Caco-2 (cell line): ENCODE results near the gene TMEM183A. TPM values are rescaled to one million over a fixed set of nuclear protein-coding genes. Genes with fewer than 3 reads are reported as not detected.
A peak's percentile ranks its signal among the peaks of the same experiment; 100 is the strongest.

Experiments
- BruUV-seq: library from RNA; stranded (reverse); fragments of 400-500 nt; replicated peaks from 2 replicates; lab custom pipeline; 2021; lab: Mats Ljungman, UMichigan
- CTCF ChIA-PET: fragments of 300-600 bp; sonication (Branson Sonifier 250); formaldehyde crosslinking; loops from one replicate; lab custom pipeline; 2022; ENCODE audit warnings: antibody characterized with exemption; lab: Charles Lee
- POLR2A ChIA-PET: fragments of 300-600 bp; sonication (Branson Sonifier 250); formaldehyde crosslinking; loops from one replicate; lab custom pipeline; 2022; ENCODE audit warnings: antibody characterized with exemption; lab: Charles Lee
- DNase-seq, 2 experiments: peaks; one replicate each; pipeline versions ENCODE4 v3.0.0 to v3.0.0-alpha.2; 2020 to 2022
- H3K27me3 ChIP-seq: replicated peaks from 2 replicates; pipeline ENCODE4 v1.6.0; 2011; ENCODE audit warnings: low read length; ENCODE audit not compliant: control insufficient read depth, insufficient read depth
- H3K36me3 ChIP-seq: 2 replicates; pipeline ENCODE4 v1.5.1; 2011; ENCODE audit warnings: low read length; ENCODE audit not compliant: control insufficient read depth, insufficient read depth
- H3K4me1 ChIP-seq: fragments of 250-450 bp; sonication (Bioruptor Pico); 2 replicates; pipeline ENCODE4 v1.5.1; 2020; ENCODE audit warnings: mild to moderate bottlenecking
- H3K4me3 ChIP-seq: 2 replicates; pipeline ENCODE4 v1.5.1; 2011; ENCODE audit warnings: low read depth, mild to moderate bottlenecking, control low read depth, low read length
- H3K9me3 ChIP-seq: fragments of 250-450 bp; sonication (Bioruptor Pico); 2 replicates; pipeline ENCODE4 v1.5.1; 2020; ENCODE audit warnings: mild to moderate bottlenecking, moderate library complexity
- H3K27ac Mint-ChIP-seq: one replicate; pipeline ENCODE4 v1.8.0; 2022; ENCODE audit warnings: mixed read lengths; ENCODE audit not compliant: unreplicated experiment
- H3K27me3 Mint-ChIP-seq: one replicate; pipeline ENCODE4 v1.8.0; 2022; ENCODE audit warnings: mixed read lengths; ENCODE audit not compliant: insufficient read depth, unreplicated experiment
- H3K36me3 Mint-ChIP-seq: one replicate; pipeline ENCODE4 v1.8.0; 2022; ENCODE audit warnings: mild to moderate bottlenecking, mixed read lengths; ENCODE audit not compliant: insufficient read depth, unreplicated experiment
- H3K4me1 Mint-ChIP-seq: one replicate; pipeline ENCODE4 v1.8.0; 2022; ENCODE audit warnings: low read depth, mixed read lengths; ENCODE audit not compliant: unreplicated experiment
- H3K4me3 Mint-ChIP-seq: one replicate; pipeline ENCODE4 v1.8.0; 2022; ENCODE audit warnings: mild to moderate bottlenecking, moderate library complexity, mixed read lengths; ENCODE audit not compliant: unreplicated experiment
- H3K9me3 Mint-ChIP-seq: one replicate; pipeline ENCODE4 v1.8.0; 2022; ENCODE audit warnings: mixed read lengths; ENCODE audit not compliant: unreplicated experiment
- intact Hi-C: fragments of 100-400 bp; cut with micrococcal nuclease; formaldehyde crosslinking; loops from one replicate; pipeline ENCODE4 v1.10.0; 2022; ENCODE audit not compliant: unreplicated experiment
- total RNA-seq: library from RNA; stranded (reverse); gene quantifications from 2 replicates; pipeline ENCODE4 v1.2.3, GENCODE V29; 2022
- TF ChIP-seq, protein P1 (sequence below), 2 experiments: fragments of 200-600 bp in 1 of 2; IDR thresholded peaks; 1 replicate in 1 of 2; 2 replicates in 1 of 2; pipeline versions ENCODE4 v1.5.1 to v1.8.0; 2011 to 2022; ENCODE audit warnings: antibody characterized with exemption in 1 of 2, control low read depth in 1 of 2, inconsistent platforms in 1 of 2, low read depth in 1 of 2, low read length in 1 of 2, mild to moderate bottlenecking in 1 of 2, moderate library complexity in 1 of 2; ENCODE audit not compliant: insufficient read depth in 1 of 2, severe bottlenecking in 1 of 2, unreplicated experiment in 1 of 2

Gene TMEM183A
- total RNA-seq, 1 experiment from 2014 or later: 74.3 TPM

- H3K27ac Mint-ChIP-seq: no peak overlapping the region
- DNase-seq: no peak
- H3K4me3 ChIP-seq: no peak overlapping the region
- H3K9me3 ChIP-seq: 0 out of 2 replicates have a peak, but pooled peaks cover 3% of the 10 kb centered on the region
- TF ChIP-seq, protein P1, sequence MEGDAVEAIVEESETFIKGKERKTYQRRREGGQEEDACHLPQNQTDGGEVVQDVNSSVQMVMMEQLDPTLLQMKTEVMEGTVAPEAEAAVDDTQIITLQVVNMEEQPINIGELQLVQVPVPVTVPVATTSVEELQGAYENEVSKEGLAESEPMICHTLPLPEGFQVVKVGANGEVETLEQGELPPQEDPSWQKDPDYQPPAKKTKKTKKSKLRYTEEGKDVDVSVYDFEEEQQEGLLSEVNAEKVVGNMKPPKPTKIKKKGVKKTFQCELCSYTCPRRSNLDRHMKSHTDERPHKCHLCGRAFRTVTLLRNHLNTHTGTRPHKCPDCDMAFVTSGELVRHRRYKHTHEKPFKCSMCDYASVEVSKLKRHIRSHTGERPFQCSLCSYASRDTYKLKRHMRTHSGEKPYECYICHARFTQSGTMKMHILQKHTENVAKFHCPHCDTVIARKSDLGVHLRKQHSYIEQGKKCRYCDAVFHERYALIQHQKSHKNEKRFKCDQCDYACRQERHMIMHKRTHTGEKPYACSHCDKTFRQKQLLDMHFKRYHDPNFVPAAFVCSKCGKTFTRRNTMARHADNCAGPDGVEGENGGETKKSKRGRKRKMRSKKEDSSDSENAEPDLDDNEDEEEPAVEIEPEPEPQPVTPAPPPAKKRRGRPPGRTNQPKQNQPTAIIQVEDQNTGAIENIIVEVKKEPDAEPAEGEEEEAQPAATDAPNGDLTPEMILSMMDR (IDR thresholded peaks at IDR 0.05; ENCODE audit: insufficient read depth in 1 of 2, low read depth in 1 of 2, low read length in 1 of 2, severe bottlenecking in 1 of 2, unreplicated experiment in 1 of 2): no peak
- ChIA-PET CTCF (interaction anchor here (1.4 kb wide), 1 partner anchor 23 kb away, joined by 5 read pairs; no protein-coding TSS in a partner anchor), POLR2A (no interaction called here)
- no peaks in the 10 kb centered on the region for H3K36me3 Mint-ChIP-seq
- no peaks in the 10 kb centered on the region for H3K4me1 Mint-ChIP-seq
- 0 out of 2 replicates have a peak, but pooled peaks cover 1% of the 10 kb centered on the region for H3K27me3 ChIP-seq
- H3K36me3 ChIP-seq: no peaks in the 10 kb centered on the region
- H3K4me3 Mint-ChIP-seq: no peak overlapping the region
- BruUV-seq: no TSS peak
- H3K27me3 Mint-ChIP-seq: peaks cover 23% of the 10 kb centered on the region
- intact Hi-C loops: no loop called here
- H3K9me3 Mint-ChIP-seq: no peaks in the 10 kb centered on the region
- H3K4me1 ChIP-seq: no peaks in the 10 kb centered on the region; the same call in 1 of the 2 replicates
Measured at GRCh38 chr1:202991112-202991511, 16.1 kb upstream of the TMEM183A start.

DNA sequence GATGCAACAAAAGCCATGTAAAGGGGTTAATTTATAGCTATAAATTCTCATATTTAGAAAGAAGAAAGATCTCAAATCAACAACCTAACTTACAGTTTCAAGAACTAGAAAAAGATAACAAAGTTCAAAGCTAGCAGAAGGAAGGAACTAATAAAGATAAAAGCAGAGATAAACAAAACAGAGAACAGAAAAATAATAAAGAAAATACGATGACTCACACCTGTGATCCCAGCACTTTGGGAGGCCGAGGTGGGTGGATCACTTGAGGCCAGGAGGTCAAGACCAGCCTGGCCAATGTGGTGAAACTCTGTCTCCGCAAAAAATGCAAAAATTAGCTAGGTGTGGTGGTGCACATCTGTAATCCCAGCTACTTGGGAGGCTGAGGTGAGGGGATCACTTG lies 12.4 kb upstream of the TMEM183A start:
- peaks cover 8% of the 10 kb centered on the region for H3K4me1 ChIP-seq
- no peak overlapping the region for H3K4me3 ChIP-seq
- POLR2A ChIA-PET: no interaction called here
- H3K36me3 Mint-ChIP-seq: no peaks in the 10 kb centered on the region
- CTCF ChIA-PET: interaction anchor here (0.6 kb wide), 1 partner anchor 141 kb away, joined by 3 read pairs; no protein-coding TSS in a partner anchor
- H3K27ac Mint-ChIP-seq: no peak overlapping the region
- H3K36me3 ChIP-seq: no peaks in the 10 kb centered on the region
- H3K9me3 Mint-ChIP-seq: no peaks in the 10 kb centered on the region
- no peaks in the 10 kb centered on the region for H3K27me3 ChIP-seq
- intact Hi-C loops: loop anchor here (5.0 kb wide), 1 partner anchor 132 kb away; no protein-coding TSS in a partner anchor
- BruUV-seq: no TSS peak
- peaks cover 7% of the 10 kb centered on the region for H3K4me1 Mint-ChIP-seq
- TF ChIP-seq, protein P1 (IDR thresholded peaks at IDR 0.05; ENCODE audit: insufficient read depth in 1 of 2, low read depth in 1 of 2, low read length in 1 of 2, severe bottlenecking in 1 of 2, unreplicated experiment in 1 of 2): no peak
- DNase-seq: no peak
- H3K4me3 Mint-ChIP-seq: no peak overlapping the region
- 0 out of 2 replicates have a peak, but pooled peaks cover 3% of the 10 kb centered on the region for H3K9me3 ChIP-seq
- H3K27me3 Mint-ChIP-seq: peaks cover 20% of the 10 kb centered on the region

DNA sequence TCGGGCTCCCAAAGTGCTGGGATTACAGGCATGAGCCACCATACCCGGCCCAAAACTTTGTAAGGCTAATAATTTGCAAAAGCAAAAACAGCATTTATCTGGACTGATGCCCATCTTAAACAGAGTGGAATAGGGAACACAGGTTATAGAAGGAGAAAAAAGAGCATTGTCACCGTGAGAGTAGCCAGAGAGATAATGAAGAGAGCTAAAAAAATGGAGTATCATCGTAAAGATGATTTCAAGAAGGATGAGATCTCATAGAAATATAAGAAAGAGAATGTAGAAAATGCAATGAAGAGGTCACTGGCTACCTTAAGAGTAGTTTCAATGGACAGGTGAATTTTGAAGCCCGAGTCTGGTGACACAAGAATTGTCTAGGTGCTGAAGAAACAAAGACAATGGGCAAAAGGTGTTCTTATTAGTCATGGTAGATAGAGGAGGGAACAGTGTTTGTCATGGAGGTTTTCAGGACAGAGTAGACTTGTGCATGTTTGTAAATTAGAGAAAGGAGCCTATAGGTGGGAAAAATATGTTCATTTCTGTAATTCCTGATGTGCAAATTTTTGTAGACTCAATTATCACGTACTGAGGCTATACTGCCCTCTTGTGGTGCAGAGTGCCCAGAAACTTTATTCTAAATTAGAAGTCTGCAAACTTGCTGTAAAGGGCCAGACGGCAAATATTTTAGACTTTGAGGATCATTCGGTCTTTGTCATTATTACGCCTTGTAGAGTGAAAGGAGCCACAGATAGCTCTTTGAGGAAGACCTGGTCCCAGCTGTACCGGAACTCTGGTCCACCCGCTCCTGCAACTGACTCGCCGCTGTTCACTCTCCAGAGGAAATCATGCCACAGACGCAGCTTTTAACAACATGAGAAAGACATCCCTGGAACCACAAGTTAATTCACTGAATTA lies 8.1 kb upstream of the TMEM183A start:
- no peak overlapping the region for H3K27ac Mint-ChIP-seq
- H3K4me3 Mint-ChIP-seq: no peak overlapping the region

More for the DNA sequence above, 8.1 kb upstream of the TMEM183A start:
- Mint-ChIP-seq H3K36me3 (no peaks in the 10 kb centered on the region), H3K4me1 (peaks cover 7% of the 10 kb centered on the region), H3K27me3 (peaks cover 7% of the 10 kb centered on the region), H3K9me3 (no peaks in the 10 kb centered on the region)
- intact Hi-C loops: loop anchor here (1.0 to 5.0 kb wide), 4 partner anchors 30 to 137 kb away; no protein-coding TSS in a partner anchor
- CTCF ChIA-PET: interaction anchor here (0.5 to 0.6 kb wide), 2 partner anchors 212 to 306 kb away, joined by 3 read pairs; no protein-coding TSS in a partner anchor
- DNase-seq: peak in 1 of 2 experiments; percentile 67
- BruUV-seq: no TSS peak
- Histone ChIP-seq H3K9me3 (no peaks in the 10 kb centered on the region), H3K4me3 (no peak overlapping the region), H3K4me1 (peaks cover 8% of the 10 kb centered on the region), H3K27me3 (no peaks in the 10 kb centered on the region), H3K36me3 (no peaks in the 10 kb centered on the region)
- POLR2A ChIA-PET: no interaction called here
- TF ChIP-seq, protein P1 (IDR thresholded peaks at IDR 0.05; ENCODE audit: insufficient read depth in 1 of 2, low read depth in 1 of 2, low read length in 1 of 2, severe bottlenecking in 1 of 2, unreplicated experiment in 1 of 2): peak; percentile 74 to 86
